ENCODE data around the gene MOV10L1. TPM values are rescaled to one million over a fixed set of nuclear protein-coding genes. Genes with fewer than 3 reads are reported as not detected.

Gene MOV10L1
- total and polyA plus RNA-seq, 9 of the 15 experiments (the other 6 are each of a cell fraction or from before 2014, with no cell fraction given) = 0.06 to 0.43 (median 0.15) TPM

DNA sequence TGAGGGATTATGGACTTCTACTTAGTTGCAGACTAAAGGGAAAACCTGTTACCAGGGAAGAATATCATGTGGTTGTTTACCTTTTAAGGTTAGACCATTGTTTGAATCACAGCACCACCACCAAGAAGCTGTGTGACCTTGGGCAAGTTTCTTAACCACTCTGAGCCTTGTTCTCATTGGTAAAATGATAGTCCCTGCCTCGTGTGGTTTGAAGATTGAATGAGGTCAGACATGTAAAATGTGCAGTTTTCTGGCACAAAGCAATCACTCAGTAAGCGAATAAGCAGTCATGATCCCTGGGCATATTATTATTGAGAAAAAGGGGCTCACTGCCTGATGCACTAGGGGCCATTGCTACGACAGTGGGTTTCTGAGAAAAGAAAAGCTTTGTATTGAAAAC is 28.3 kb downstream of the MOV10L1 start (continued):
- peak in 1 of 2 experiments; percentile 70; a peak in 2 of 4 replicates for TF ChIP-seq RCOR1 (IDR thresholded peaks at IDR 0.05; ENCODE audit: borderline replicate concordance in 1 of 2, low read depth in 2 of 2, low read length in 2 of 2)
- no peak for TF ChIP-seq HEY1 (CRISPR knock-in tag; IDR thresholded peaks at IDR 0.05; ENCODE audit: borderline replicate concordance)
- TF ChIP-seq, protein P1, sequence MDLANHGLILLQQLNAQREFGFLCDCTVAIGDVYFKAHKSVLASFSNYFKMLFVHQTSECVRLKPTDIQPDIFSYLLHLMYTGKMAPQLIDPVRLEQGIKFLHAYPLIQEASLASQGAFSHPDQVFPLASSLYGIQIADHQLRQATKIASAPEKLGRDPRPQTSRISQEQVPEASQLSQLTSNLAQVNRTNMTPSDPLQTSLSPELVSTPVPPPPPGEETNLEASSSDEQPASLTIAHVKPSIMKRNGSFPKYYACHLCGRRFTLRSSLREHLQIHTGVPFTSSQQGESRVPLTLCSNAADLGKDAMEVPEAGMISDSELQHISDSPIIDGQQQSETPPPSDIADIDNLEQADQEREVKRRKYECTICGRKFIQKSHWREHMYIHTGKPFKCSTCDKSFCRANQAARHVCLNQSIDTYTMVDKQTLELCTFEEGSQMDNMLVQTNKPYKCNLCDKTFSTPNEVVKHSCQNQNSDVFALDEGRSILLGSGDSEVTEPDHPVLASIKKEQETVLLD (IDR thresholded peaks at IDR 0.05) = no peak
- TF ChIP-seq NFATC3 (IDR thresholded peaks at IDR 0.05) = no peak
- TF ChIP-seq SMARCE1 (IDR thresholded peaks at IDR 0.05) = no peak
- no peak for TF ChIP-seq STAT5B (CRISPR knock-in tag; IDR thresholded peaks at IDR 0.05)
- TF ChIP-seq RBM25 (IDR thresholded peaks at IDR 0.05; ENCODE audit: low read depth, low read length, severe bottlenecking) = peak; percentile 97
- TF ChIP-seq, protein P2, sequence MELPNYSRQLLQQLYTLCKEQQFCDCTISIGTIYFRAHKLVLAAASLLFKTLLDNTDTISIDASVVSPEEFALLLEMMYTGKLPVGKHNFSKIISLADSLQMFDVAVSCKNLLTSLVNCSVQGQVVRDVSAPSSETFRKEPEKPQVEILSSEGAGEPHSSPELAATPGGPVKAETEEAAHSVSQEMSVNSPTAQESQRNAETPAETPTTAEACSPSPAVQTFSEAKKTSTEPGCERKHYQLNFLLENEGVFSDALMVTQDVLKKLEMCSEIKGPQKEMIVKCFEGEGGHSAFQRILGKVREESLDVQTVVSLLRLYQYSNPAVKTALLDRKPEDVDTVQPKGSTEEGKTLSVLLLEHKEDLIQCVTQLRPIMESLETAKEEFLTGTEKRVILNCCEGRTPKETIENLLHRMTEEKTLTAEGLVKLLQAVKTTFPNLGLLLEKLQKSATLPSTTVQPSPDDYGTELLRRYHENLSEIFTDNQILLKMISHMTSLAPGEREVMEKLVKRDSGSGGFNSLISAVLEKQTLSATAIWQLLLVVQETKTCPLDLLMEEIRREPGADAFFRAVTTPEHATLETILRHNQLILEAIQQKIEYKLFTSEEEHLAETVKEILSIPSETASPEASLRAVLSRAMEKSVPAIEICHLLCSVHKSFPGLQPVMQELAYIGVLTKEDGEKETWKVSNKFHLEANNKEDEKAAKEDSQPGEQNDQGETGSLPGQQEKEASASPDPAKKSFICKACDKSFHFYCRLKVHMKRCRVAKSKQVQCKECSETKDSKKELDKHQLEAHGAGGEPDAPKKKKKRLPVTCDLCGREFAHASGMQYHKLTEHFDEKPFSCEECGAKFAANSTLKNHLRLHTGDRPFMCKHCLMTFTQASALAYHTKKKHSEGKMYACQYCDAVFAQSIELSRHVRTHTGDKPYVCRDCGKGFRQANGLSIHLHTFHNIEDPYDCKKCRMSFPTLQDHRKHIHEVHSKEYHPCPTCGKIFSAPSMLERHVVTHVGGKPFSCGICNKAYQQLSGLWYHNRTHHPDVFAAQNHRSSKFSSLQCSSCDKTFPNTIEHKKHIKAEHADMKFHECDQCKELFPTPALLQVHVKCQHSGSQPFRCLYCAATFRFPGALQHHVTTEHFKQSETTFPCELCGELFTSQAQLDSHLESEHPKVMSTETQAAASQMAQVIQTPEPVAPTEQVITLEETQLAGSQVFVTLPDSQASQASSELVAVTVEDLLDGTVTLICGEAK (IDR thresholded peaks at IDR 0.05) = no peak
- TF ChIP-seq, protein P2 (CRISPR knock-in tag; IDR thresholded peaks at IDR 0.05) = no peak
- TF ChIP-seq, protein P3, sequence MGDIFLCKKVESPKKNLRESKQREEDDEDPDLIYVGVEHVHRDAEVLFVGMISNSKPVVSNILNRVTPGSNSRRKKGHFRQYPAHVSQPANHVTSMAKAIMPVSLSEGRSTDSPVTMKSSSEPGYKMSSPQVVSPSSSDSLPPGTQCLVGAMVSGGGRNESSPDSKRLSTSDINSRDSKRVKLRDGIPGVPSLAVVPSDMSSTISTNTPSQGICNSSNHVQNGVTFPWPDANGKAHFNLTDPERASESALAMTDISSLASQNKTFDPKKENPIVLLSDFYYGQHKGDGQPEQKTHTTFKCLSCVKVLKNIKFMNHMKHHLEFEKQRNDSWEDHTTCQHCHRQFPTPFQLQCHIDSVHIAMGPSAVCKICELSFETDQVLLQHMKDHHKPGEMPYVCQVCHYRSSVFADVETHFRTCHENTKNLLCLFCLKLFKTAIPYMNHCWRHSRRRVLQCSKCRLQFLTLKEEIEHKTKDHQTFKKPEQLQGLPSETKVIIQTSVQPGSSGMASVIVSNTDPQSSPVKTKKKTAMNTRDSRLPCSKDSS (IDR thresholded peaks at IDR 0.05; ENCODE audit: low read depth, partially characterized antibody) = no peak
- TF ChIP-seq SNIP1 (IDR thresholded peaks at IDR 0.05; ENCODE audit: low read depth) = no peak
- no peak for TF ChIP-seq SMARCA4 (IDR thresholded peaks at IDR 0.05)
- no peak for TF ChIP-seq ZNF140 (CRISPR knock-in tag; IDR thresholded peaks at IDR 0.05)
- no peak for TF ChIP-seq ZNF79 (CRISPR knock-in tag; IDR thresholded peaks at IDR 0.05; ENCODE audit: low read depth)
- no peak for TF ChIP-seq EHMT2 (IDR thresholded peaks at IDR 0.05)
- no peak for TF ChIP-seq MYNN (IDR thresholded peaks at IDR 0.05)
- TF ChIP-seq MYNN (CRISPR knock-in tag; IDR thresholded peaks at IDR 0.05) = no peak
- TF ChIP-seq HDAC1 (IDR thresholded peaks at IDR 0.05) = no peak
- TF ChIP-seq MAZ (CRISPR knock-in tag; conservative IDR thresholded peaks at IDR 0.05 in 1 of 2, IDR thresholded peaks at IDR 0.05 in 1 of 2) = no peak
- no peak for TF ChIP-seq ZNF282 (CRISPR knock-in tag; IDR thresholded peaks at IDR 0.05)

Measured in K562 (cell line).